CD4-positive, alpha-beta T cell treated with Interleukin-21 for 1 hour (primary cell): ENCODE results near the gene WIZ.

Experiments used
- DNase-seq: peaks from one replicate; pipeline ENCODE4 v3.0.0-alpha.2; 2020

WIZ gene

GRCh38 chr19:15464394-15465385 is 14.9 kb upstream of the WIZ start, which contains the start of gene RASAL3:
TSS of gene RASAL3 (minus strand) at chr19:15464544. CDS start at chr19:15464358, 186 bp downstream.
- DNase-seq, result peak; percentile 72

DNA sequence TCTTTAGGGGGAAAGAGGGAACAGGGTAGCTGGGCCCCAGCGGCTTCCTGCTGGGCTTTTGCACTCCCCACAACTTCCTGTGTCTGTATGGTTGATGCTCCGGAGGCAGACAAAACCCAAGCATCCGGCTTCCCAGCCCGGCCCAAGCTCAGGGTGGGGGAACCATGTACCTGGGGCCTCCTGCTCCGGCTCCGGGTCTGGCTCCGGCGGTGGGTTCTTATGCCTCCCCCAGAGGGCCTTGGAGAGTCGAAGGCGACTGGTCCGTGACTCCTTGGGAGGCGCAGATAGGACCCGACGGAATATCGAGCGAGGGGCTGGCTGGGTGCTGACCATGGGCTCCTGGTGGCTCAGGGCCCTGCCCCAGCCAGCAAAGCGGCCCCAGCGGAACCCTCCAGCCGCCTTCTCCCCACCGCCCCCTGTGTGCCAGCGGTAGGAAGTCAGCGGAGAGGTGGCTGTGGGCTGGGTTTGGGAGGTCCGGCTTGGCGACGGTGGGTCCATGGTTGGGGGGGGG is 14.2 kb upstream of the WIZ start:
- peak; percentile 84 for DNase-seq

DNA sequence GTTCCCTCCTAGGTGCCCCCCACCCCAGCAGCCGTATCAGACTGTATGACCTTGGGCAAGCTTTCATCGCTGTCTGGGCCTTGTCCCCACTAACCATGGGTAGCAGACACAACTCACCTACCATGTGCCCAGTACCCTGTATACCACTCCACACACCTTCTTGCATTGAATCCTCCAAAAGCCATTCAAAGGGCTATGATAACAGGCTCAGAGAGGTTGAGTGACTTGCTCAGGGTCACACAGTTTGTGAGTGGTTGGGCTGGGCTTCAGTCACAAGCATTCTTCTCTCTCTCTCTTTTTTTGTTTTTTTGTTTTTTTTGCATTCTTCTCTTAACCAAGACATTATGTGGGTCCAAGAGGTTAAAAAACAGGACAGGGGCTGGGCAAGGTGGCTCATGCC is 11.9 kb upstream of the WIZ start:
- DNase-seq, result no peak

GRCh38 chr19:15457701-15458484 is 8.1 kb upstream of the WIZ start:
- DNase-seq, result no peak

DNA sequence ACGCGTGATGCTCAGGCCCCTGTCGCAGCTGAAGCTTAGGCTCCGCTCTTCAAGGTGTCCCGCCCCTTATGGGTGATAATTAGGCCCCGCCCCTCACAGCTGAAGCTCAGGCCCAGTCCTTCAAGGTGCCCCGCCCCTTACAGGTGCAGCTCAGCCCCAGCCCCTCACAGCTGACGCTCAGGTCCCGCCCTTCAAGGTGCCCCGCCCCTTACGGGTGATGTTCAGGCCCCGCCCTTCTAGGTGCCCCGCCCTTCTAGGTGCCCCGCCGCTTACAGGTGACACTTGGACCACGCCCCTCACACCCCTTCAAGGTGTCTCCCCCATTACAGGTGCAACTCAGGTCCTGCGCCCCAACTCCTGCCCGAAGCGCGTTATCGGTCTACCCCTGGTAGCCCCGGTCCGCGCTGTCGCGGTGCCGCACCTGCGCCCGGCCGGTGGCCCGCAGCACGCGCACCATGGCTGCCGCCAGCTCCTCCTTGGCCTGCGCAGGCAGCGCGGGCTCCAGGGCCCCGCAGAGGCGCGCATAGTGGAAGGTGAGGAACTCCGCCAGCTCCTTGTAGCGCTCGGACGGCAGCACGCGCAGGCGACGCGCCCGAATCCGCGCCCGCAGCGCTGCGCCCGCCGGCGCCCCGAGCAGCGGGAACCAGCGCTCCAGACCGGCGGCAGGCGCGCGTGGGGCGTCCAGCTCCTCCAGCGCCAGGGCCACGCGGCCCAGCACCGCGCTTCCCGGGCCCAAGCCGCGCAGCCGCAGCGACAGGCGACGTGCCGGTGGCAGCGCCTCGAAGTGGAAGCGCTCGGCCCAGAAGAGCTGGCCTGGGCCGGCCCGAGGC is 7.3 kb upstream of the WIZ start:
- DNase-seq, result no peak

DNA sequence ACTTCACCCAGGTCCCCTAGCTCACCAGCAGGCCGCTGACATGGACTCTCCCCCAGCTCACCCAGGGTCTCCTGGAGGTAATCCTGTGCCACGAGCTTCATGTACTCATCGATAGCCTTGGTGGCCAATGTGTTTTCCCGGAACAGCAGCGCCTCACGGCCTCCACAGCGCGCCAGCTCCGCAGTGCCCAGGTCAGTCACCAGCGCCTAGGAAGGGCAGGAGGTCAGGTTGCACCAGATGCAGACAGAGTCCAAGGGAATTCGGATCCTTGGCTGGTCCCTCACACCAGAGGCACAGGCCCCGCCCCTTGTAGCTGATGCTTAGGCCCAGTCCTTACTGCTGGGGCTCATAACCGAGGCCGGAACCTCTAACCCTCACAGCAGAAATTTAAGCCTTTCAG is 6.7 kb upstream of the WIZ start:
- no peak for DNase-seq

GRCh38 chr19:15455996-15456395 is 6.2 kb upstream of the WIZ start:
- no peak for DNase-seq

DNA sequence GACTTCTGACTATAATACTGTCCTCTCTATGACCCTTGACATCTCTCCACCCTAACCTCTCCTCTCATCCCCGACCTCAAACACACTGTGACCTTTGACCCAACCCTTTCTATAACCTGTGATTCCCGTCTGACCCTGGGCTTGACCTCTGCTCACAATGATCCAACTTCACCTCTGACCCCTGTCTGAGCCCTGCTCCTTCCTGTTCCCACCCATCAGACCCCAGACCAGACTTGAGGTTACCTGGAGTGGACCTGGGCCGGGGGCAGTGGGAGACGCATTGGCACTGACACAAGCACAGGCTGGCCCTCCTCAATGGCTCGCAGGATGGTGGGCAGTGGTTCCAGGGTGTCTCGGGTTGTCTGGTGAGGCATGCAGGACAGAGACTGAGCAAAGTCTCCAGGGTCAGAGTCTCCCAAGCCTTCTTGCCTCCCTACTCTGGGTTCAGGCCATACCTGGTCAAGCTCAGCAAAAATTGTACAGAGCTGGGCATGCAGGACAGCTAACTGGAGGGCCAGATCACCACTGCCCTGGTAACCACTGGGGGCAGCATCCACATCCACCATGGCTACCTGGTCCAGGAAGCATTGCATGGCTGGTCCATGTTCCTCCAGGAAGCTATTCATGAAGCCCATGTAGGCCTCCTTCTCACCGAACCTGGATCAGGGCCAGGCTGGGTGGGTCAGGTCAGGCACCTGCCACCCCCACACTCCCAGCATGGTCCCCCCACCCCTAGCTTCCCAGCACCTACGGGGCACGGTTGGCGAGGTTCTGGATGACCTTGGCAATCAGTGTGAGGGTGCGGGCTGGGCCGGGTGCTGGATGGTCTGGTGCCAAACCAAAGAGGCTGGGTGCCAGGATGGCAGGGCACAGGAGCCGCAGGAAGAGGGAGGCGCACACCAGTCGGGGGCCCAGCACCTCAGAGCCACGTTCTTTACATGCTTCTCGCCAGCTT is 4.4 kb upstream of the WIZ start:
- no peak for DNase-seq

- no peak for DNase-seq
Observed at GRCh38 chr19:15453091-15453578, 3.4 kb upstream of the WIZ start.

- peak; percentile 11 for DNase-seq
Observed at GRCh38 chr19:15452111-15453047, 2.6 kb upstream of the WIZ start.

GRCh38 chr19:15450528-15450890 is 753 bp upstream of the WIZ start:
- no peak for DNase-seq

DNA sequence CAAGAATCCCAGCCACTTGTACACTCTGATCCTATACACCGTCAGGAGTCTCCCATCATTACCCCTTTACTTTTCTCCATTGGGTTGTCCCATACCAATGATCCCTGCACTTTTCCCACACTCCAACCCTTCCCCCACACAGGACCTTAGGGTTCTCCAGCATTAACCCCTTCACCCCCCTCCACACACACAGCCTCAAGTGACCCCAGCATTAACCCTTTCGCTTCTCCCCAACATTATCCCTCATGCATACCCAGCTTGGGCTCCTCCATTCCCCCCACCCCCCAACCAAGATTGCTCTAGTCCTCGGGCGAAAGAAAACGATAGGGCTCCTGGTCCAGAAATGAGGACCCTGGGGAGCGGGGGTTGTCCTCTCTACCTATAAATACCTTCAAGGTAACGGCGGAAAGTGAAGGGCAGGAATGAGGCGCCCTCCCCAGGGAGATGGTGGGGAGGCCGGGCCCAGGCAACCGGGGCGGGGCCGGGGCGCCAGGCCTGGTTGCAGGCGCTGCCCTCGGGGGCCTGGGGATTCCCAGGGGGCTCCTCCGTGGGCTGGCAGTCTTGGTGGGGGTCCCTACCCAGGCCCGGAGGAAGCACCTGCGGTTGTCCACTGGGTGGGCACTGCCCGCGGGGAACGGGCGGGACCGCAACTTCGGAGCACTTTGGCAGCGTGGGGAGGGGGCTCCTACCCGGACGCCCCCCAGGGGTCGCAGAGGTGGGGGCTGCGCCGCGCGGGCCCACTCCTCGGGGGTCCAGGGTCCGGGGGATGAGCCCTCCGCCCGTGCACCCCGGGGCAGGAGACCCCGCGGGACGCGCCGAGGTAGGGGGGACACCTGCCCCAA is 757 bp downstream of the WIZ start:
- no peak for DNase-seq

- DNase-seq, result no peak
Observed at GRCh38 chr19:15448044-15448777, 1.5 kb downstream of the WIZ start.

DNA sequence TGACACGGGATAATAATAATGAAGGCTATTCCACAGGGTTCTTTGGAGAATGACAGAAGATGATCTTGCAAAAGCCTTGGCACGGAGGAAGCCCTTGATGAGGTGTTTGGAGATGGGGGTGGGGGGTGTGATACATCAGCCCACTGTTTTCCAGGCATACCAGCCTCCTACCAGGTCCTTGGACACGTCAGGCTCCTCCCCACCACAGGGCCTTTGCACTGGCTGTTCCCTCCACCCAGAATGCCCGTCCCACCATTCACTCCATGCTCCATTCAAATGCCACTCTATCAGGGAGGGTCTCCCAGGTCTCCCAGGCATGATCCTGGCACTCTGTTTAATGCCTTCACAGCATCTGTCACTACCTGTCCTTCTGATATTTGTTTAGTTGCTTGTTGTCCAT is 2.7 kb downstream of the WIZ start:
- no peak for DNase-seq

DNA sequence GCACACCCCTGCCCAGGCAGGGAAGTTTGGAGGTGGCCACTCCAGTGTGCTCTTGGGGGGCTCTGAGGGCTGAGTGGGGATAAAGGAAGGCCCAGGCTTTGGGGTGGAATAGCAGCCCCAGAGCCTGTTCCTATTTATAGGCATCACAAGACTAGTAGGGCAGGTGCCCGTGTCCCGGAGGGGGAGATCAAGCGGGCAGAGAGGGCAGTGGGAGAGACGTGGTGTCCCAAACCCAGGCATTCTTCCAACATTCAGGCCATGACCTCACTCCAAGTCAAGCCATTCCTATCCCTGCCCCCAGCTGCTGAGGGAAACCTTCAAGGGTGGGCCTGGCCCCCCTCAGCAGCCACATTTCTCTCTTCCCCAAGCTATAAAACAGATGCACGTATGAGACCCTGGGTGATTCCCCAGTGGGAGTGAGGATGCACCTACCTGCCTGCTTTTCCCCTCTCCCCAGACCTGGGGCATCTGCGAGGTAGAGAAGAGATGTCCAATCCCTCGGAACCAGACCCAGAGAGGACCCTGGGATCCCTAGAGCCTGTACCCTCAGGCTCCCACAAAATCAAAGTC is 3.9 kb downstream of the WIZ start:
- no peak for DNase-seq

DNA sequence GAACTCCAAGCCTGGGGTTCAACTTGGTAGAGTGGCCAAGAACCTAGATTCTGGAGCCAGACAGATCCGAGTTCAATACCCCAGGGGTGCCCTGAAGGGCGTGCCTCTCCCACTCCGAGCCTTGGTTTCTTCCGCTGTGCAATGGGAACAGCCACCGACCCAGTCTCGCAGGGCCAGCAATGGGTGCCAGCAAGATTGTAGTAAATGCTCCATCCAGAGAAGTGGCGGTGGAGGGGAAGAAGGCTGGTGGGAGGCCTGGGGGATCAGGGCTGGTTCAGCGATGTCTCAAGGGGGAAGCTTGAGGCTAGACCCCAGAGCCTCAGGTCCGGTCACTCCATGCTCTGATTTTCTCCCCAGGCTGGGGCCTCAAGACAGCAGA is 4.5 kb downstream of the WIZ start:
- DNase-seq, result no peak

- no peak for DNase-seq
Observed at GRCh38 chr19:15444505-15445226, 5.1 kb downstream of the WIZ start.
